ENCODE results near the gene COG1. TPM values are rescaled to one million over a fixed set of nuclear protein-coding genes. Genes with fewer than 3 reads are reported as not detected.
A peak's percentile ranks its signal among the peaks of the same experiment; 100 is the strongest.

COG1 gene
- total and polyA plus RNA-seq, 4 donors = 6.9 to 16.5 (median 12.0) TPM

GRCh38 chr17:73192206-73192893, 505 bp upstream of the COG1 start:
- WGBS = under 1% methylated on average over 64 of the region's 74 CpGs
- no peak for TF ChIP-seq FOXA1 (IDR thresholded peaks at IDR 0.05)
- TF ChIP-seq ATF3 (IDR thresholded peaks at IDR 0.05) = no peak
- TF ChIP-seq CTCF (IDR thresholded peaks at IDR 0.05; ENCODE audit: low read depth, low read length, missing input control) = no peak
- Histone ChIP-seq H3K9ac (ENCODE audit: low read depth in 1 of 2, low read length in 2 of 2) (peak overlapping the region; percentile 66 to 72), H3K9me3 (ENCODE audit: control insufficient read depth in 4 of 4, low read length in 3 of 4) (no peaks in the 10 kb centered on the region), H3K4me3 (ENCODE audit: low read depth in 1 of 3, low read length in 3 of 3) (peak overlapping the region; percentile 80 to 94 (median 80)), H3K27ac (ENCODE audit: low read depth in 1 of 2, low read length in 2 of 2) (peak overlapping the region; percentile 87 to 92), H3K36me3 (ENCODE audit: control insufficient read depth in 4 of 4, insufficient read depth in 3 of 4, low read depth in 1 of 4, low read length in 3 of 4) (peaks cover 3 to 8% (median 7%) of the 10 kb centered on the region in 4 donors), H3K27me3 (ENCODE audit: control insufficient read depth in 4 of 4, insufficient read depth in 4 of 4, low read length in 3 of 4) (no peaks in the 10 kb centered on the region), H3K4me1 (ENCODE audit: control insufficient read depth in 4 of 4, insufficient read depth in 4 of 4, low read length in 3 of 4) (peaks cover 0 to 22% (median 15%) of the 10 kb centered on the region in 4 donors)
- no peak for DNase-seq (ENCODE audit: low spot score)

GRCh38 chr17:73194514-73195222, 1.8 kb downstream of the COG1 start:
- H3K36me3 ChIP-seq (ENCODE audit: control insufficient read depth in 4 of 4, insufficient read depth in 3 of 4, low read depth in 1 of 4, low read length in 3 of 4) = peaks cover 7 to 30% (median 23%) of the 10 kb centered on the region in 4 donors
- TF ChIP-seq HNF4G (IDR thresholded peaks at IDR 0.05) (no peak), JUND (IDR thresholded peaks at IDR 0.05) (no peak), FOXA2 (IDR thresholded peaks at IDR 0.05) (no peak), HNF4A (conservative IDR thresholded peaks at IDR 0.05) (no peak)
- no peak overlapping the region for H3K27ac ChIP-seq (ENCODE audit: low read depth in 1 of 2, low read length in 2 of 2)
- H3K4me3 ChIP-seq (ENCODE audit: low read depth in 1 of 3, low read length in 3 of 3) = no peak overlapping the region
- WGBS = 87% methylated on average over 22 of the region's 22 CpGs
- H3K9me3 ChIP-seq (ENCODE audit: control insufficient read depth in 4 of 4, low read length in 3 of 4) = no peaks in the 10 kb centered on the region
- no peak for DNase-seq (ENCODE audit: low spot score)
- peaks cover 0 to 27% (median 17%) of the 10 kb centered on the region in 4 donors for H3K4me1 ChIP-seq (ENCODE audit: control insufficient read depth in 4 of 4, insufficient read depth in 4 of 4, low read length in 3 of 4)
- H3K9ac ChIP-seq (ENCODE audit: low read depth in 1 of 2, low read length in 2 of 2) = no peak overlapping the region
- H3K27me3 ChIP-seq (ENCODE audit: control insufficient read depth in 4 of 4, insufficient read depth in 4 of 4, low read length in 3 of 4) = no peaks in the 10 kb centered on the region

- H3K36me3 ChIP-seq (ENCODE audit: control insufficient read depth in 4 of 4, insufficient read depth in 3 of 4, low read depth in 1 of 4, low read length in 3 of 4) = peaks cover 11 to 44% (median 30%) of the 10 kb centered on the region in 4 donors
- no peaks in the 10 kb centered on the region for H3K9me3 ChIP-seq (ENCODE audit: control insufficient read depth in 4 of 4, low read length in 3 of 4)
- no peak overlapping the region for H3K9ac ChIP-seq (ENCODE audit: low read depth in 1 of 2, low read length in 2 of 2)
- no peak overlapping the region for H3K4me3 ChIP-seq (ENCODE audit: low read depth in 1 of 3, low read length in 3 of 3)
- 63% methylated on average over 13 of the region's 13 CpGs for WGBS
- H3K4me1 ChIP-seq (ENCODE audit: control insufficient read depth in 4 of 4, insufficient read depth in 4 of 4, low read length in 3 of 4) = peaks cover 4 to 43% (median 32%) of the 10 kb centered on the region in 4 donors
- DNase-seq (ENCODE audit: low spot score) = no peak
- no peaks in the 10 kb centered on the region for H3K27me3 ChIP-seq (ENCODE audit: control insufficient read depth in 4 of 4, insufficient read depth in 4 of 4, low read length in 3 of 4)
- TF ChIP-seq CTCF (IDR thresholded peaks at IDR 0.05; ENCODE audit: low read depth, low read length, missing input control) (peak; percentile 26), EGR1 (IDR thresholded peaks at IDR 0.05; ENCODE audit: low read depth in 2 of 2) (no peak), RAD21 (IDR thresholded peaks at IDR 0.05) (peak; percentile 64 to 72), SP1 (IDR thresholded peaks at IDR 0.05) (no peak), GABPA (IDR thresholded peaks at IDR 0.05 in 1 of 2, conservative IDR thresholded peaks at IDR 0.05 in 1 of 2) (peak; percentile 49 to 76), NR2F2 (IDR thresholded peaks at IDR 0.05) (no peak), ATF3 (IDR thresholded peaks at IDR 0.05) (no peak)
- peak overlapping the region; percentile 48 to 53 for H3K27ac ChIP-seq (ENCODE audit: low read depth in 1 of 2, low read length in 2 of 2)
These were observed 3.6 kb downstream of the COG1 start for GRCh38 chr17:73196500-73196899.

Measured in liver (tissue), 9 donors.